GM12875 (cell line): ENCODE results near the gene ZNF446.
A peak's percentile ranks its signal among the peaks of the same experiment; 100 is the strongest.

Experiments used
- H3K4me3 ChIP-seq: one replicate; pipeline ENCODE4 v1.5.1; 2011; ENCODE audit warnings: low read depth, low read length, control low read depth
- CTCF ChIP-seq: IDR thresholded peaks from 2 replicates; pipeline ENCODE4 v1.5.1; 2011; ENCODE audit warnings: low read depth, mild to moderate bottlenecking, control low read depth, inconsistent platforms, low read length, moderate library complexity, borderline replicate concordance; ENCODE audit not compliant: insufficient read depth

ZNF446 gene

GRCh38 chr19:58516246-58516836 is 40.2 kb downstream of the ZNF446 start:
- no peak overlapping the region for H3K4me3 ChIP-seq
- no peak for TF ChIP-seq CTCF

GRCh38 chr19:58516964-58517833 is 41.0 kb downstream of the ZNF446 start:
- H3K4me3 ChIP-seq = no peak overlapping the region
- no peak for TF ChIP-seq CTCF

- peak overlapping the region; percentile 78 for H3K4me3 ChIP-seq
- TF ChIP-seq CTCF = no peak; the same call in 1 of the 2 replicates
Measured at GRCh38 chr19:58518256-58519086, 42.3 kb downstream of the ZNF446 start.

GRCh38 chr19:58519087-58519354 is 42.9 kb downstream of the ZNF446 start:
- peak overlapping the region; percentile 78 for H3K4me3 ChIP-seq
- peak; percentile 48; the same call in 1 of the 2 replicates for TF ChIP-seq CTCF

GRCh38 chr19:58519355-58520256 is 43.5 kb downstream of the ZNF446 start, which contains the start of gene ZBTB45:
Gene ZBTB45 (minus strand): TSS chr19:58519810. CDS start chr19:58517673, 2,137 bp downstream.
- peak within 1 kb of the TSS; percentile 78 for H3K4me3 ChIP-seq
- peak; percentile 93 for TF ChIP-seq CTCF

- TF ChIP-seq CTCF = no peak
- H3K4me3 ChIP-seq = peak overlapping the region; percentile 78
Measured at GRCh38 chr19:58520257-58520599, 44.1 kb downstream of the ZNF446 start.
